Left kidney (tissue), 2 donors: Measurements from ENCODE around the gene NINJ1. TPM values are rescaled to one million over a fixed set of nuclear protein-coding genes. Genes with fewer than 3 reads are reported as not detected.

Experiments
- DNase-seq: peaks from one replicate; pipeline ENCODE4 v3.0.0-alpha.2; 2013
- polyA plus RNA-seq: library from polyadenylated mRNA; unstranded; fragments of 120-200 nt; gene quantifications from one replicate; pipeline ENCODE4 v1.2.1, GENCODE V29; 2013; ENCODE audit not compliant: insufficient read length

Gene NINJ1
- polyA plus RNA-seq, 1 donor = 33.6 TPM

GRCh38 chr9:93133681-93134014, 403 bp downstream of the NINJ1 start:
- peak; percentile 68 for DNase-seq

GRCh38 chr9:93132946-93133680, 938 bp downstream of the NINJ1 start:
- DNase-seq = no peak

GRCh38 chr9:93132287-93132927, 1.6 kb downstream of the NINJ1 start:
- DNase-seq = no peak

- no peak for DNase-seq
Measured at GRCh38 chr9:93131599-93132286, 2.3 kb downstream of the NINJ1 start.

GRCh38 chr9:93130861-93131481, 3.1 kb downstream of the NINJ1 start:
- no peak for DNase-seq

GRCh38 chr9:93129691-93130500, 4.2 kb downstream of the NINJ1 start:
- no peak for DNase-seq

- DNase-seq = no peak
Measured at GRCh38 chr9:93129286-93129685, 4.8 kb downstream of the NINJ1 start.

- no peak for DNase-seq
Measured at GRCh38 chr9:93128715-93129224, 5.3 kb downstream of the NINJ1 start.

- DNase-seq = no peak
Measured at GRCh38 chr9:93128011-93128714, 5.9 kb downstream of the NINJ1 start.

- DNase-seq = no peak
Measured at GRCh38 chr9:93127395-93127911, 6.6 kb downstream of the NINJ1 start.

- DNase-seq = peak; percentile 75
Measured at GRCh38 chr9:93126825-93127368, 7.2 kb downstream of the NINJ1 start.

GRCh38 chr9:93126151-93126781, 7.8 kb downstream of the NINJ1 start:
- DNase-seq = no peak

- no peak for DNase-seq
Measured at GRCh38 chr9:93125331-93125894, 8.6 kb downstream of the NINJ1 start.

GRCh38 chr9:93124793-93125192, 9.3 kb downstream of the NINJ1 start:
- no peak for DNase-seq

GRCh38 chr9:93123561-93124283, 10.3 kb downstream of the NINJ1 start:
- no peak for DNase-seq

- DNase-seq = no peak
Measured at GRCh38 chr9:93122721-93123221, 11.3 kb downstream of the NINJ1 start.

- no peak for DNase-seq
Measured at GRCh38 chr9:93121316-93122241, 12.5 kb downstream of the NINJ1 start.
